GM12891 (cell line): ENCODE measurements around the gene DCST2.

ENCODE experiments used
- POLR2A ChIP-seq: IDR thresholded peaks from 2 replicates; pipeline ENCODE4 v1.6.1; 2011; ENCODE audit warnings: low read depth, low read length, control low read depth
- POLR2AphosphoS5 ChIP-seq: IDR thresholded peaks from 2 replicates; pipeline ENCODE4 v1.6.1; 2011; ENCODE audit warnings: low read depth, low read length, control low read depth

- TF ChIP-seq POLR2A (no peak), POLR2AphosphoS5 (no peak)
Observed at GRCh38 chr1:155076371-155076770, 42.8 kb upstream of the DCST2 start.
